Gastrocnemius medialis (tissue), 4 donors: ENCODE measurements around the gene STX11. TPM values are rescaled to one million over a fixed set of nuclear protein-coding genes. Genes with fewer than 3 reads are reported as not detected.

Source experiments
- ATAC-seq, 2 donors: fragments of 150-250 bp; one replicate each; pipeline ENCODE4 v1.9.1; 2016
- DNase-seq, 2 donors: peaks; one replicate each; pipeline ENCODE4 v3.0.0-alpha.2; 2019
- H3K27ac ChIP-seq, 4 donors: fragments of 200-600 bp; sonication (generic); 1 replicate in 1 of 4; 2 replicates in 3 of 4; pipeline ENCODE4 v1.5.1; 2016 to 2018; ENCODE audit warnings: mild to moderate bottlenecking in 2 of 4, moderate library complexity in 1 of 4
- H3K27me3 ChIP-seq, 3 donors: fragments of 200-600 bp; sonication (generic) in 2 of 3; 1 replicate in 1 of 3; 2 replicates in 2 of 3; pipeline versions ENCODE4 v1.5.1 to v1.6.0; 2016 to 2019; ENCODE audit warnings: mild to moderate bottlenecking in 1 of 3, moderate library complexity in 1 of 3
- H3K36me3 ChIP-seq, 2 donors: fragments of 200-600 bp; sonication (generic) in 1 of 2; one replicate each; pipeline ENCODE4 v1.5.1; 2017 to 2018
- H3K4me1 ChIP-seq, 2 donors: fragments of 200-600 bp; sonication (generic) in 1 of 2; one replicate each; pipeline ENCODE4 v1.5.1; 2016 to 2017; ENCODE audit warnings: mild to moderate bottlenecking in 2 of 2
- H3K4me3 ChIP-seq, 4 donors: fragments of 200-600 bp; sonication (generic) in 3 of 4; 1 replicate in 1 of 4; 2 replicates in 3 of 4; pipeline ENCODE4 v1.5.1; 2016 to 2019; ENCODE audit warnings: mild to moderate bottlenecking in 2 of 4
- H3K9me3 ChIP-seq, 3 donors: fragments of 200-600 bp; sonication (generic) in 2 of 3; 1 replicate in 1 of 3; 2 replicates in 2 of 3; pipeline ENCODE4 v1.5.1; 2016 to 2019
- POLR2A ChIP-seq, 2 donors: fragments of 450-650 bp; IDR thresholded peaks; one replicate each; pipeline ENCODE4 v1.6.1; 2017; ENCODE audit warnings: antibody characterized with exemption in 2 of 2, mild to moderate bottlenecking in 2 of 2, moderate library complexity in 2 of 2
- in situ Hi-C, 4 donors: fragments of 200-750 bp; cut with MboI; loops; one replicate each; pipeline versions ENCODE4 v1.15.0 to v1.8.0; 2017; ENCODE audit warnings: low sequenced_read_pairs in 4 of 4
- intact Hi-C: fragments of 100-400 bp; cut with DNase I; formaldehyde crosslinking; loops from one replicate; pipeline ENCODE4 v1.15.1; 2023; ENCODE audit warnings: low total_unique reads
- total RNA-seq, 4 donors: library from RNA; depleted of rRNA; stranded (reverse); fragments of >200 nt; gene quantifications; one replicate each; pipeline versions ENCODE4 v1.1.0 to v1.2.3, GENCODE V29; 2016
- TF ChIP-seq, protein P1 (sequence below), 5 experiments: fragments of 450-650 bp in 3 of 5; fragments of 200-600 bp in 2 of 5; sonication (generic) in 2 of 5; IDR thresholded peaks in 4 of 5; conservative IDR thresholded peaks in 1 of 5; 1 replicate in 4 of 5; 2 replicates in 1 of 5; pipeline ENCODE4 v1.5.1; 2016 to 2019; ENCODE audit warnings: antibody characterized with exemption in 5 of 5, mild to moderate bottlenecking in 3 of 5, moderate library complexity in 3 of 5

The STX11 gene
- total RNA-seq, 4 donors from 2014 or later: 2.0 to 5.2 (median 4.3) TPM

- TF ChIP-seq POLR2A (IDR thresholded peaks at IDR 0.05): no peak
- TF ChIP-seq, protein P1, sequence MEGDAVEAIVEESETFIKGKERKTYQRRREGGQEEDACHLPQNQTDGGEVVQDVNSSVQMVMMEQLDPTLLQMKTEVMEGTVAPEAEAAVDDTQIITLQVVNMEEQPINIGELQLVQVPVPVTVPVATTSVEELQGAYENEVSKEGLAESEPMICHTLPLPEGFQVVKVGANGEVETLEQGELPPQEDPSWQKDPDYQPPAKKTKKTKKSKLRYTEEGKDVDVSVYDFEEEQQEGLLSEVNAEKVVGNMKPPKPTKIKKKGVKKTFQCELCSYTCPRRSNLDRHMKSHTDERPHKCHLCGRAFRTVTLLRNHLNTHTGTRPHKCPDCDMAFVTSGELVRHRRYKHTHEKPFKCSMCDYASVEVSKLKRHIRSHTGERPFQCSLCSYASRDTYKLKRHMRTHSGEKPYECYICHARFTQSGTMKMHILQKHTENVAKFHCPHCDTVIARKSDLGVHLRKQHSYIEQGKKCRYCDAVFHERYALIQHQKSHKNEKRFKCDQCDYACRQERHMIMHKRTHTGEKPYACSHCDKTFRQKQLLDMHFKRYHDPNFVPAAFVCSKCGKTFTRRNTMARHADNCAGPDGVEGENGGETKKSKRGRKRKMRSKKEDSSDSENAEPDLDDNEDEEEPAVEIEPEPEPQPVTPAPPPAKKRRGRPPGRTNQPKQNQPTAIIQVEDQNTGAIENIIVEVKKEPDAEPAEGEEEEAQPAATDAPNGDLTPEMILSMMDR (IDR thresholded peaks at IDR 0.05 in 4 of 5, conservative IDR thresholded peaks at IDR 0.05 in 1 of 5): no peak
- intact Hi-C loops (loop anchor here (1.0 to 2.0 kb wide), 2 partner anchors 23 to 40 kb away; partner anchors contain the start of gene STX11), in situ Hi-C loops (no loop called here)
- ATAC-seq (peak; percentile 84 to 91), DNase-seq (peak; percentile 14 to 54)
- peak overlapping the region in 3 of 4 donors; percentile 19 to 54 (median 35) for H3K27ac ChIP-seq
- no peaks in the 10 kb centered on the region for H3K27me3 ChIP-seq
- no peaks in the 10 kb centered on the region for H3K9me3 ChIP-seq
- no peak overlapping the region for H3K4me3 ChIP-seq
- H3K4me1 ChIP-seq: no peaks in the 10 kb centered on the region
- H3K36me3 ChIP-seq: no peaks in the 10 kb centered on the region
Measured at GRCh38 chr6:144190593-144190992, 40.3 kb downstream of the STX11 start.

DNA sequence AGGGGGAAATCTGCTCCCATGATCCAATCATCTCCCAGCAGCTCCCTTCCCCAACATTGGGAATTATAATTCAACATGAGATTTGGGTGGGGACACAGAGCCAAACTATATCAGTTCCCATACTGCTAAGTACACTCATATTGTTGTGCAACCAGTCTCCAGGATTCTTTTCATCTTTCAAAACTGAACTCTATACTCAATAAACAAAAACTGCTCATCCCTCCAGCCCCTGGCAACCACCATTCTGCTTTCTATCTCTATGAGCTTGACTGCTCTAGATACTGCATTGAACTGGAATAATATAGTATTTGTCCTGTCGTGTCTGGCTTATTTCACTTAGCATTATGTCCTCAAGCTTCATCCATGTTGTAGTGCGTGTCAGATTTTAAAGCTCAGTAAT, 42.9 kb downstream of the STX11 start:
- no peaks in the 10 kb centered on the region for H3K27me3 ChIP-seq
- DNase-seq: no peak
- intact Hi-C loops (no loop called here), in situ Hi-C loops (no loop called here)
- TF ChIP-seq, protein P1 (IDR thresholded peaks at IDR 0.05 in 4 of 5, conservative IDR thresholded peaks at IDR 0.05 in 1 of 5): no peak
- no peak for TF ChIP-seq POLR2A (IDR thresholded peaks at IDR 0.05)
- no peaks in the 10 kb centered on the region for H3K4me1 ChIP-seq
- no peaks in the 10 kb centered on the region for H3K9me3 ChIP-seq
- no peak overlapping the region for H3K27ac ChIP-seq
- no peak overlapping the region for H3K4me3 ChIP-seq
- no peak for ATAC-seq
- H3K36me3 ChIP-seq: no peaks in the 10 kb centered on the region

DNA sequence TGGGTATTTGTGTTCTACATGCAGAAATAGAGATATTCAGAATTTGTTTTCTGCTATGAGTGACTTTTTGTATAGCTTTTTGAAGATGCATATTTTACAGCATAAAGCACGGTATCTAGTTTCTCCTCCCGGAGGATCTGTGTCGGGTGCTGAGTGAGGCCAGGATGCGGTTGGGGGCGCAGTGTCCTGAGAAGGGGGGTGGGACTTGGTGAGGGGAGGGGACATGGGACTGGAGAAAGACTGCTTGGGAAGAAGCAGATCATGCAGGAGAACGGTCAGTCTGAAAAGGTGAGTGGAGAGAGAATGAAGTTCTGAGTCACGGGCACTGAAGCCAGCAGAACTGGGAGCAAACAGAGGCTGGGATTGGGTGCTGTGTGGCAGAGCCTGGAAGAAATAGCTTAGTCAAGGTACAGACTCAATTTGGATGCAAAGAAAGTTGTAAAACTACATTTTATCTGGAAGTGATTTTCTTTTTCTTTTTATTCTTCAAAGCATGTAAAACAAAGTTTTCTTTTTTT, 44.0 kb downstream of the STX11 start:
- no peak overlapping the region for H3K27ac ChIP-seq
- H3K4me3 ChIP-seq: no peak overlapping the region
- ATAC-seq (no peak), DNase-seq (no peak)
- no peak for TF ChIP-seq POLR2A (IDR thresholded peaks at IDR 0.05)
- TF ChIP-seq, protein P1 (IDR thresholded peaks at IDR 0.05 in 4 of 5, conservative IDR thresholded peaks at IDR 0.05 in 1 of 5): no peak
- no peaks in the 10 kb centered on the region for H3K9me3 ChIP-seq
- intact Hi-C loops: no loop called here
- H3K27me3 ChIP-seq: no peaks in the 10 kb centered on the region
- no peaks in the 10 kb centered on the region for H3K36me3 ChIP-seq
- in situ Hi-C loops: no loop called here
- no peaks in the 10 kb centered on the region for H3K4me1 ChIP-seq

DNA sequence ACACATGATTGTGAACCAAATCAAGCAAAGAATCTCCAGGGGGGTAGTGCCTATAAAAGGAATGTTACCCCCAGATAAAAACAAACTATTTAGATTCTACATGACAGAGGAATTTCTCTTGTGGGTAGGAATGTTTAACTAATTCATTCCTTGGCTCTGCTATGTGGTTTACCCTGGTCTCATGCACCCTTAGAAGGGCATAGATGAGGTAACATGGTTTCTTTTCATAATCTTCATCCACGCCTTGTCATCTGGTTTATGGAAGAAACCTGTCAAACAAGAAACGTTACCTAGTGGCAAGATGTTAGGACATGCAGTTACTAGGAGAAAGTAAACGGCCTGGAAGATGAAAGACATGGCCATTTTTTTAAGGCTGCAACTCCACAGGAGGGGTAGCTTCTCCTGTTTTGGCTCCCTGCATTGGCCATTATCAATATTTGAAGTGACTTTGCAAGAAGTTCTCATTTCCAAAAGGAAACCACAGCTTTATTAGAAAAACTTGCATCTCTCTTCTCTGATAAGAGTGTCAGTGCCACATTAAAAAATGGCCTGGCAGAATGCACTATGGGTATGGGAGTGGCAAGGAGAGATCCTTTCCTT, 45.5 kb downstream of the STX11 start:
- in situ Hi-C loops: no loop called here
- no peaks in the 10 kb centered on the region for H3K4me1 ChIP-seq

More for the DNA sequence above, 45.5 kb downstream of the STX11 start:
- Histone ChIP-seq H3K4me3 (no peak overlapping the region), H3K27ac (no peak overlapping the region), H3K9me3 (no peaks in the 10 kb centered on the region), H3K36me3 (no peaks in the 10 kb centered on the region), H3K27me3 (no peaks in the 10 kb centered on the region)
- ATAC-seq: no peak
- TF ChIP-seq, protein P1 (IDR thresholded peaks at IDR 0.05 in 4 of 5, conservative IDR thresholded peaks at IDR 0.05 in 1 of 5): no peak
- no peak for TF ChIP-seq POLR2A (IDR thresholded peaks at IDR 0.05)
- DNase-seq: no peak
- intact Hi-C loops: no loop called here
